KOPT-K1 (cell line): ENCODE data around the gene GCC1.

Source experiments
- H3K27ac ChIP-seq: fragments of 200-600 bp; sonication (generic); 2 replicates; pipeline ENCODE4 v1.5.1; 2016; ENCODE audit warnings: antibody characterized with exemption, mild to moderate bottlenecking, low read depth, low read length; ENCODE audit not compliant: poor library complexity, severe bottlenecking
- H3K36me3 ChIP-seq: fragments of 200-600 bp; sonication (generic); 2 replicates; pipeline ENCODE4 v1.5.1; 2017; ENCODE audit warnings: antibody characterized with exemption, mild to moderate bottlenecking, low read length, moderate library complexity; ENCODE audit not compliant: insufficient read depth
- H3K9me3 ChIP-seq: fragments of 200-600 bp; sonication (generic); 2 replicates; pipeline ENCODE4 v1.5.1; 2017; ENCODE audit warnings: antibody characterized with exemption, low read length, mild to moderate bottlenecking; ENCODE audit not compliant: insufficient read depth, poor library complexity, severe bottlenecking

The GCC1 gene

GRCh38 chr7:127600885-127601284, 15.5 kb upstream of the GCC1 start:
- H3K9me3 ChIP-seq = no peaks in the 10 kb centered on the region
- no peak overlapping the region for H3K27ac ChIP-seq
- H3K36me3 ChIP-seq = no peaks in the 10 kb centered on the region

- H3K27ac ChIP-seq = no peak overlapping the region
- no peaks in the 10 kb centered on the region for H3K36me3 ChIP-seq
- no peaks in the 10 kb centered on the region for H3K9me3 ChIP-seq
Observed at GRCh38 chr7:127598318-127598717, 12.9 kb upstream of the GCC1 start.

- H3K9me3 ChIP-seq = no peaks in the 10 kb centered on the region
- H3K27ac ChIP-seq = no peak overlapping the region
- peaks cover 12% of the 10 kb centered on the region for H3K36me3 ChIP-seq
Observed at GRCh38 chr7:127595737-127596136, 10.3 kb upstream of the GCC1 start.

GRCh38 chr7:127594490-127594889, 9.1 kb upstream of the GCC1 start:
- H3K9me3 ChIP-seq = no peaks in the 10 kb centered on the region
- H3K36me3 ChIP-seq = peaks cover 24% of the 10 kb centered on the region
- no peak overlapping the region for H3K27ac ChIP-seq

GRCh38 chr7:127592550-127592949, 7.2 kb upstream of the GCC1 start:
- Histone ChIP-seq H3K27ac (no peak overlapping the region), H3K9me3 (no peaks in the 10 kb centered on the region), H3K36me3 (peaks cover 24% of the 10 kb centered on the region)

- no peaks in the 10 kb centered on the region for H3K9me3 ChIP-seq
- H3K36me3 ChIP-seq = peaks cover 24% of the 10 kb centered on the region
- no peak overlapping the region for H3K27ac ChIP-seq
Observed at GRCh38 chr7:127591591-127591990, 6.2 kb upstream of the GCC1 start.

GRCh38 chr7:127591189-127591588, 5.8 kb upstream of the GCC1 start:
- peaks cover 24% of the 10 kb centered on the region for H3K36me3 ChIP-seq
- no peaks in the 10 kb centered on the region for H3K9me3 ChIP-seq
- no peak overlapping the region for H3K27ac ChIP-seq

- H3K27ac ChIP-seq = no peak overlapping the region
- H3K36me3 ChIP-seq = peaks cover 24% of the 10 kb centered on the region
- H3K9me3 ChIP-seq = no peaks in the 10 kb centered on the region
Observed at GRCh38 chr7:127589896-127590295, 4.5 kb upstream of the GCC1 start.

GRCh38 chr7:127588697-127589482, 3.5 kb upstream of the GCC1 start:
- Histone ChIP-seq H3K9me3 (no peaks in the 10 kb centered on the region), H3K27ac (peak overlapping the region; percentile 65), H3K36me3 (peaks cover 25% of the 10 kb centered on the region)

- Histone ChIP-seq H3K27ac (peak within 1 kb of the TSS; percentile 65), H3K36me3 (peaks cover 32% of the 10 kb centered on the region), H3K9me3 (no peaks in the 10 kb centered on the region)
Observed at GRCh38 chr7:127588019-127588696, 2.8 kb upstream of the GCC1 start, which contains the start of gene ARF5. Gene ARF5 (plus strand): TSS chr7:127588411. CDS start chr7:127588499, 88 bp downstream.

- Histone ChIP-seq H3K27ac (no peak overlapping the region), H3K9me3 (no peaks in the 10 kb centered on the region), H3K36me3 (peaks cover 37% of the 10 kb centered on the region)
Observed at GRCh38 chr7:127587663-127588018, 2.2 kb upstream of the GCC1 start.

GRCh38 chr7:127586346-127586745, 950 bp upstream of the GCC1 start:
- no peak overlapping the region for H3K27ac ChIP-seq

GRCh38 chr7:127584648-127585043, 750 bp downstream of the GCC1 start:
- Histone ChIP-seq H3K36me3 (peaks cover 44% of the 10 kb centered on the region), H3K27ac (peak overlapping the region; percentile 68), H3K9me3 (no peaks in the 10 kb centered on the region)

More at GRCh38 chr7:127586346-127586745, 950 bp upstream of the GCC1 start:
- Histone ChIP-seq H3K36me3 (peaks cover 44% of the 10 kb centered on the region), H3K9me3 (no peaks in the 10 kb centered on the region)

- H3K27ac ChIP-seq = no peak overlapping the region
- no peaks in the 10 kb centered on the region for H3K9me3 ChIP-seq
- H3K36me3 ChIP-seq = peaks cover 58% of the 10 kb centered on the region
Observed at GRCh38 chr7:127582361-127582760, 3.0 kb downstream of the GCC1 start.

GRCh38 chr7:127581716-127582115, 3.7 kb downstream of the GCC1 start:
- Histone ChIP-seq H3K27ac (no peak overlapping the region), H3K36me3 (peaks cover 58% of the 10 kb centered on the region), H3K9me3 (no peaks in the 10 kb centered on the region)

- Histone ChIP-seq H3K27ac (no peak overlapping the region), H3K9me3 (no peaks in the 10 kb centered on the region), H3K36me3 (peaks cover 58% of the 10 kb centered on the region)
Observed at GRCh38 chr7:127580612-127581011, 4.8 kb downstream of the GCC1 start.
